Psoas muscle (tissue), 8 donors: Measurements from ENCODE around the gene CAMSAP2. TPM values are rescaled to one million over a fixed set of nuclear protein-coding genes. Genes with fewer than 3 reads are reported as not detected.

Experiments used
- ATAC-seq, 4 donors: fragments of 200-7000 bp; cut with Tn5 transposase; one replicate each; pipeline ENCODE4 v1.9.1; 2020; ENCODE audit warnings: moderate library complexity in 3 of 4, mild to moderate bottlenecking in 2 of 4
- DNase-seq, 2 donors: peaks; one replicate each; pipeline ENCODE4 v3.0.0-alpha.2; 2020
- H3K27ac ChIP-seq: fragments of 200-600 bp; one replicate; pipeline ENCODE4 v1.8.0; 2022
- H3K27me3 ChIP-seq, 3 donors: fragments of 200-600 bp in 1 of 3; one replicate each; pipeline versions ENCODE4 v1.6.1 to v1.8.0; 2013 to 2022; ENCODE audit warnings: low read length in 2 of 3, mild to moderate bottlenecking in 2 of 3, moderate library complexity in 1 of 3; ENCODE audit not compliant: insufficient read depth in 3 of 3
- H3K36me3 ChIP-seq, 2 donors: fragments of 200-600 bp in 1 of 2; one replicate each; pipeline versions ENCODE4 v1.6.1 to v1.8.0; 2013 to 2022; ENCODE audit warnings: low read depth in 1 of 2, mild to moderate bottlenecking in 1 of 2, moderate library complexity in 1 of 2; ENCODE audit not compliant: insufficient read depth in 1 of 2
- H3K4me1 ChIP-seq: fragments of 200-600 bp; one replicate; pipeline ENCODE4 v1.8.0; 2022
- H3K4me3 ChIP-seq: fragments of 200-600 bp; one replicate; pipeline ENCODE4 v1.8.0; 2022; ENCODE audit warnings: mild to moderate bottlenecking
- H3K9me3 ChIP-seq: fragments of 200-600 bp; one replicate; pipeline ENCODE4 v1.8.0; 2022
- whole genome bisulfite sequencing, 3 donors: extraction: QIAGEN DNeasy Blood & Tissue Kit; methylation state at CpG; one replicate each; pipeline versions ENCODE4 v1.1.6 to v1.1.7; 2013; 5-methylcytosine and 5-hydroxymethylcytosine counted together
- intact Hi-C, 2 donors: fragments of 100-400 bp; cut with DNase I; formaldehyde crosslinking; loops; one replicate each; pipeline versions ENCODE4 v1.11.0 to v1.14.2; 2022
- polyA plus RNA-seq, 3 donors: library from polyadenylated mRNA; stranded (reverse); fragments of 200-250 nt; gene quantifications; one replicate each; pipeline ENCODE4 v1.2.3, GENCODE V29; 2013
- total RNA-seq, 4 donors: library from RNA; stranded (reverse); fragmentation: NEBNext Ultra II Directional in 2 of 4; extraction: Animal tissue kit (Norgen Biotek cat#: 25700) in 2 of 4; gene quantifications; one replicate each; pipeline versions ENCODE4 v1.2.1 to v1.2.4, GENCODE V29; 2021 to 2023
- TF ChIP-seq, protein P1 (sequence below): fragments of 200-600 bp; IDR thresholded peaks from one replicate; pipeline ENCODE4 v1.8.0; 2022; ENCODE audit warnings: antibody characterized with exemption
- donor health status: healthy with polysubstance abuse.
- donor health status: DM: no; HTN: no; CAD: no; lungs with moderate emphysema.
- donor health status: Bipolar disorder and iron deficiency.
- donor health status: healthy.
- donor health status: DM: yes; HTN: yes; CAD: no.
- donor health status: DM: no; HTN: no; CAD: no.
- donor health status: DM: no; HTN: no; CAD: no.
- donor health status: DM: yes; HTN: yes; CAD: no.

Gene CAMSAP2
- total and polyA plus RNA-seq, 7 donors, result 4.8 to 70.8 (median 37.0) TPM

DNA sequence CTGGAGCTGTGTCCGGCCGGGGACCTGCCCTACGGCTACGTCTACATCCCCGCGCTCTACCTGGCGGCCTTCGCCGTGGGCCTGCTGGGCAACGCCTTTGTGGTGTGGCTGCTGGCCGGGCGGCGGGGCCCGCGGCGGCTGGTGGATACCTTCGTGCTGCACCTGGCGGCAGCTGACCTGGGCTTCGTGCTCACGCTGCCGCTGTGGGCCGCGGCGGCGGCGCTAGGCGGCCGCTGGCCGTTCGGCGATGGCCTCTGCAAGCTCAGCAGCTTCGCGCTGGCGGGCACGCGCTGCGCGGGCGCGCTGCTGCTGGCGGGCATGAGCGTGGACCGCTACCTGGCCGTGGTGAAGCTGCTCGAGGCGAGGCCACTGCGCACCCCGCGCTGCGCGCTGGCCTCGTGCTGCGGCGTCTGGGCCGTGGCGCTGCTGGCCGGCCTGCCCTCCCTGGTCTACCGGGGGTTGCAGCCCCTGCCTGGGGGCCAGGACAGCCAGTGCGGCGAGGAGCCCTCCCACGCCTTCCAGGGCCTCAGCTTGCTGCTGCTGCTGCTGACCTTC, 134.5 kb downstream of the CAMSAP2 start:
- Histone ChIP-seq H3K4me3 (peak overlapping the region; percentile 56), H3K36me3 (no peaks in the 10 kb centered on the region), H3K9me3 (no peaks in the 10 kb centered on the region), H3K4me1 (peaks cover 10% of the 10 kb centered on the region), H3K27ac (no peak overlapping the region), H3K27me3 (peaks cover 0 to 52% (median 26%) of the 10 kb centered on the region in 3 donors)
- no peak for DNase-seq
- TF ChIP-seq, protein P1, sequence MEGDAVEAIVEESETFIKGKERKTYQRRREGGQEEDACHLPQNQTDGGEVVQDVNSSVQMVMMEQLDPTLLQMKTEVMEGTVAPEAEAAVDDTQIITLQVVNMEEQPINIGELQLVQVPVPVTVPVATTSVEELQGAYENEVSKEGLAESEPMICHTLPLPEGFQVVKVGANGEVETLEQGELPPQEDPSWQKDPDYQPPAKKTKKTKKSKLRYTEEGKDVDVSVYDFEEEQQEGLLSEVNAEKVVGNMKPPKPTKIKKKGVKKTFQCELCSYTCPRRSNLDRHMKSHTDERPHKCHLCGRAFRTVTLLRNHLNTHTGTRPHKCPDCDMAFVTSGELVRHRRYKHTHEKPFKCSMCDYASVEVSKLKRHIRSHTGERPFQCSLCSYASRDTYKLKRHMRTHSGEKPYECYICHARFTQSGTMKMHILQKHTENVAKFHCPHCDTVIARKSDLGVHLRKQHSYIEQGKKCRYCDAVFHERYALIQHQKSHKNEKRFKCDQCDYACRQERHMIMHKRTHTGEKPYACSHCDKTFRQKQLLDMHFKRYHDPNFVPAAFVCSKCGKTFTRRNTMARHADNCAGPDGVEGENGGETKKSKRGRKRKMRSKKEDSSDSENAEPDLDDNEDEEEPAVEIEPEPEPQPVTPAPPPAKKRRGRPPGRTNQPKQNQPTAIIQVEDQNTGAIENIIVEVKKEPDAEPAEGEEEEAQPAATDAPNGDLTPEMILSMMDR, result no peak
- peak; percentile 34 to 59 (median 45) for ATAC-seq
- intact Hi-C loops, result no loop called here
- 1 to 14% (median 12%) methylated on average over 28 to 61 of the region's 61 CpGs for WGBS, 3 donors

DNA sequence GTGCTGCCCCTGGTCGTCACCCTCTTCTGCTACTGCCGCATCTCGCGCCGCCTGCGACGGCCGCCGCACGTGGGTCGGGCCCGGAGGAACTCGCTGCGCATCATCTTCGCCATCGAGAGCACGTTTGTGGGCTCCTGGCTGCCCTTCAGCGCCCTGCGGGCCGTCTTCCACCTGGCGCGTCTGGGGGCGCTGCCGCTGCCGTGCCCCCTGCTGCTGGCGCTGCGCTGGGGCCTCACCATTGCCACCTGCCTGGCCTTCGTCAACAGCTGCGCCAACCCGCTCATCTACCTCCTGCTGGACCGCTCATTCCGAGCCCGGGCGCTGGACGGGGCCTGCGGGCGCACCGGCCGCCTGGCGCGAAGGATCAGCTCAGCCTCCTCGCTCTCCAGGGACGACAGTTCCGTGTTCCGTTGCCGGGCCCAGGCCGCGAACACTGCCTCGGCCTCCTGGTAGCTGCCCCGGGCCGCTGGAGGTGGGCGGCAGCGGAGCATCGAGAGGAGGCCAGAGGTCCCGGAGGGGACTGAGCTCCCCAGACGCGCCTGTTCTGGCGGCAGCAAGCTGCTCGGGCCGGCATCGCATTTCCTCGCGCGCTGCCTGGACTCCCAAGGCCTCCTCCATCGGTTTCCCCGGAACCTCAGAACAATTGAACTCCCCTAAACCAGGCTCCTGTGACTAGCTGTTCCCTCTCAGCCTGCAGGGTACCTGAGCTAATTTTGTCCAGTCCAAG, 135.1 kb downstream of the CAMSAP2 start:
- intact Hi-C loops, result no loop called here
- Histone ChIP-seq H3K36me3 (no peaks in the 10 kb centered on the region), H3K4me1 (peaks cover 10% of the 10 kb centered on the region), H3K9me3 (no peaks in the 10 kb centered on the region), H3K4me3 (peak overlapping the region; percentile 56), H3K27ac (no peak overlapping the region), H3K27me3 (peaks cover 0 to 52% (median 28%) of the 10 kb centered on the region in 3 donors)
- DNase-seq (no peak), ATAC-seq (peak; percentile 25 to 43 (median 34))
- WGBS, 3 donors, result 12% methylated on average over 52 to 66 of the region's 66 CpGs
- TF ChIP-seq, protein P1, result no peak

DNA sequence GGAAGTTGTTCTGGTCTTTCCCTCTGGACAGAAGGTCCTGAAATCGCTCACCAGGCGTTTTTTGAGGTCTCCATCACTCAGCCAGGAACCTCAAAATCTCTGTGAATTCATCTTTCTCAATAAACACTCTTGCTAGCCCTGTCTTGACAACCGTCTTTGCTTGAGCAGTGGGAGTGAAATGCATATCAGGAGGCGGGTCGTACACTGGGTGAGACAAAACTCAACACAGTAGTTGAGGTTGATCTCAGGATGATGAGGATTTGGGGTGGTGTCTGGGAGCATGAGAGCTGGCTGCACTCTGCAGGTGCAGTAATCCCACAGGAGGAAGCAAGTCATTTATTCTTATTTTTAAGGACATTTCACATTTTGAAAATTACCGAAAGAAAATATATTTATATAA, 136.0 kb downstream of the CAMSAP2 start:
- Histone ChIP-seq H3K27ac (no peak overlapping the region), H3K27me3 (peaks cover 0 to 52% (median 28%) of the 10 kb centered on the region in 3 donors), H3K9me3 (no peaks in the 10 kb centered on the region), H3K4me3 (no peak overlapping the region), H3K36me3 (no peaks in the 10 kb centered on the region), H3K4me1 (peaks cover 10% of the 10 kb centered on the region)
- no peak for DNase-seq
- intact Hi-C loops, result no loop called here
- TF ChIP-seq, protein P1, result no peak
- 91 to 92% (median 91%) methylated on average over 6 of the region's 6 CpGs for WGBS, 3 donors
- no peak for ATAC-seq

DNA sequence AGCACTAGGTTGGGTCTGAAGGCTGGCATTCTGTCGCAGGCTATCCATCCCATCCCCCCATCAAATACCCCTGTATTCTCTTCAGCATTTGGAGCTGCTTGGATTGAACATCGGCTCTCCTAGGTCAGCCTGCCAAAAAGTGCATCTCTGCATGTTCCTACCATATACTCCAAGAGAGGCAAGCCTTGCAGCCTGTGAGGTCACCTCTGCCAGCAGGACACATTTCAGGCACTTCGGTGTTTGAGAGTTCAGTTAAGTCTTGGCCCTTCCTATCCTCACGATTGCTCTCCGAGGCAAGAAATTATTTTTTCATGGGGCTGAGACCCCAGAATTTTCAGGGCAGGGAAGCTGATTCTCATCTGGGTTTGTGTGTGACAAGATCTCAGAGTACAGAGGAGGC, 136.7 kb downstream of the CAMSAP2 start:
- Histone ChIP-seq H3K4me1 (peaks cover 10% of the 10 kb centered on the region), H3K4me3 (no peak overlapping the region), H3K27ac (no peak overlapping the region), H3K36me3 (no peaks in the 10 kb centered on the region), H3K27me3 (peaks cover 0 to 52% (median 30%) of the 10 kb centered on the region in 3 donors), H3K9me3 (no peaks in the 10 kb centered on the region)
- 78 to 85% (median 80%) methylated on average over 5 of the region's 5 CpGs for WGBS, 3 donors
- intact Hi-C loops, result no loop called here
- DNase-seq (no peak), ATAC-seq (no peak)
- TF ChIP-seq, protein P1, result no peak
